K562 (cell line): ENCODE data around the gene GZMA. TPM values are rescaled to one million over a fixed set of nuclear protein-coding genes. Genes with fewer than 3 reads are reported as not detected.

Source experiments
- ATAC-seq: fragments of 200-7000 bp; cut with Tn5 transposase; 3 replicates; pipeline ENCODE4 v1.9.1; 2020; ENCODE audit warnings: moderate library complexity
- BruUV-seq: library from RNA; stranded (reverse); fragments of 400-500 nt; replicated peaks from 2 replicates; lab custom pipeline; 2021; lab: Mats Ljungman, UMichigan
- CTCF ChIA-PET: fragments of 300-600 bp; formaldehyde crosslinking; extraction: SDS; loops from one replicate; lab custom pipeline; 2021; ENCODE audit warnings: low intra/inter-chr PET ratio; lab: Yijun Ruan, JAX
- POLR2A ChIA-PET: fragments of 300-600, 350-650 bp; sonication (Branson Sonifier 250); formaldehyde crosslinking; extraction: SDS; loops from one replicate; lab custom pipeline; 2021; ENCODE audit warnings: antibody characterized with exemption, inconsistent platforms; lab: Yijun Ruan, JAX
- DNase-seq, 4 experiments: peaks; one replicate each; pipeline versions ENCODE4 v3.0.0 to v3.0.0-alpha.2; 2011 to 2018; ENCODE audit warnings: low spot score in 3 of 4, mixed read lengths in 3 of 4; ENCODE audit errors: extremely low read depth in 1 of 4
- FAIRE-seq: peaks from 2 replicates; lab custom pipeline; 2011; peaks lifted over from hg19 to GRCh38; lab: Jason Lieb, UNC
- H2AFZ ChIP-seq: 2 replicates; pipeline ENCODE4 v1.6.0; 2011; ENCODE audit warnings: low read depth, low read length, control low read depth, inconsistent platforms
- H3K27ac ChIP-seq: fragments of 200-600 bp; 3 replicates; pipeline ENCODE4 v1.8.0; 2011; ENCODE audit warnings: low read depth, mild to moderate bottlenecking, control low read depth, inconsistent platforms, low read length, moderate library complexity, mixed read lengths; ENCODE audit errors: extremely low read depth
- H3K27me3 ChIP-seq, 2 experiments: fragments of 300-600 bp in 1 of 2; 2 replicates in 1 of 2; 3 replicates in 1 of 2; pipeline versions ENCODE4 v1.6.0 to v1.8.0; 2011; ENCODE audit warnings: inconsistent platforms in 2 of 2, low read length in 2 of 2, mild to moderate bottlenecking in 1 of 2, mixed read lengths in 1 of 2, moderate library complexity in 1 of 2; ENCODE audit not compliant: control insufficient read depth in 2 of 2, insufficient read depth in 2 of 2
- H3K36me3 ChIP-seq: fragments of 300-600 bp; 3 replicates; pipeline ENCODE4 v1.8.0; 2011; ENCODE audit warnings: mild to moderate bottlenecking, low read length, inconsistent platforms; ENCODE audit not compliant: control insufficient read depth, insufficient read depth
- H3K4me1 ChIP-seq, 2 experiments: fragments of 200-600 bp in 1 of 2; replicated peaks in 1 of 2; 2 replicates in 1 of 2; 3 replicates in 1 of 2; pipeline versions ENCODE4 v1.5.1 to v1.8.0; 2011; ENCODE audit warnings: inconsistent platforms in 2 of 2, low read length in 2 of 2, mild to moderate bottlenecking in 1 of 2, mixed read lengths in 1 of 2, moderate library complexity in 1 of 2; ENCODE audit not compliant: control insufficient read depth in 2 of 2, insufficient read depth in 2 of 2
- H3K4me2 ChIP-seq: 2 replicates; pipeline ENCODE4 v1.6.1; 2011; ENCODE audit warnings: low read length, control low read depth, inconsistent platforms, mixed read lengths; ENCODE audit not compliant: insufficient read depth
- H3K4me3 ChIP-seq: fragments of 200-600 bp; sonication (generic), shearing (Covaris generic); 2 replicates; pipeline ENCODE4 v1.5.1; 2016; ENCODE audit warnings: control low read depth, inconsistent platforms
- H3K79me2 ChIP-seq: fragments of 200-600 bp; 3 replicates; pipeline ENCODE4 v1.8.0; 2011; ENCODE audit warnings: low read length, inconsistent platforms; ENCODE audit not compliant: control insufficient read depth, insufficient read depth
- H3K9ac ChIP-seq, 2 experiments: 2 replicates each; pipeline versions ENCODE4 v1.6.0 to v1.6.1; 2011; ENCODE audit warnings: low read depth in 2 of 2, low read length in 2 of 2, control low read depth in 1 of 2, inconsistent platforms in 1 of 2, mild to moderate bottlenecking in 1 of 2, mixed read lengths in 1 of 2; ENCODE audit not compliant: insufficient read depth in 1 of 2
- H3K9me1 ChIP-seq: one replicate; pipeline ENCODE4 v1.6.0; 2011; ENCODE audit warnings: inconsistent platforms, mild to moderate bottlenecking, low read length, moderate library complexity; ENCODE audit not compliant: control insufficient read depth, insufficient read depth
- H3K9me3 ChIP-seq: replicated peaks from 2 replicates; pipeline ENCODE4 v1.5.1; 2011; ENCODE audit warnings: low read depth, low read length, inconsistent platforms; ENCODE audit not compliant: control insufficient read depth, insufficient read depth
- H4K20me1 ChIP-seq: replicated peaks from 2 replicates; pipeline ENCODE4 v1.6.1; 2011; ENCODE audit warnings: low read length, inconsistent platforms, mixed read lengths; ENCODE audit not compliant: control insufficient read depth, insufficient read depth
- ERF ChIP-seq: fragments of 450-650 bp; formaldehyde crosslinking; IDR thresholded peaks from 2 replicates; pipeline ENCODE4 v1.4.0; 2020; ENCODE audit warnings: mild to moderate bottlenecking, mixed read lengths
- FOXK2 ChIP-seq, 2 experiments: fragments of 450-650 bp; IDR thresholded peaks in 1 of 2; conservative IDR thresholded peaks in 1 of 2; 2 replicates each; pipeline ENCODE4 v1.6.1; 2016; ENCODE audit warnings: low read depth in 2 of 2, mild to moderate bottlenecking in 1 of 2
- HDAC8 ChIP-seq: fragments of 450-650 bp; IDR thresholded peaks from 2 replicates; pipeline ENCODE4 v1.6.1; 2016; ENCODE audit warnings: mild to moderate bottlenecking, missing genetic modification characterization, moderate library complexity, missing compliant biosample characterization
- KAT7 ChIP-seq: sonication (generic); formaldehyde crosslinking; IDR thresholded peaks from 2 replicates; pipeline ENCODE4 v1.8.0; 2022; ENCODE audit warnings: missing genetic modification reagents, mild to moderate bottlenecking, borderline replicate concordance
- SMARCA4 ChIP-seq: fragments of 450-650 bp; IDR thresholded peaks from 2 replicates; pipeline ENCODE4 v1.6.1; 2016
- SRSF1 ChIP-seq: fragments of 200-400 bp; formaldehyde crosslinking; IDR thresholded peaks from 2 replicates; pipeline ENCODE4 v1.6.1; 2017; ENCODE audit warnings: mild to moderate bottlenecking, low read depth, low read length, moderate library complexity
- TEAD1 ChIP-seq, 2 experiments: fragments of 450-650 bp in 1 of 2; sonication (generic) in 1 of 2; formaldehyde crosslinking; IDR thresholded peaks; 2 replicates each; pipeline versions ENCODE4 v1.4.0 to v1.8.0; 2020 to 2022; ENCODE audit warnings: mild to moderate bottlenecking in 2 of 2, missing genetic modification reagents in 1 of 2
- ZNF444 ChIP-seq: fragments of 250-450 bp; sonication (Bioruptor Pico); IDR thresholded peaks from 2 replicates; pipeline ENCODE4 v1.4.0; 2020; ENCODE audit warnings: mild to moderate bottlenecking, moderate library complexity
- ZNF785 ChIP-seq: fragments of 250-450 bp; sonication (Bioruptor Pico); IDR thresholded peaks from 2 replicates; pipeline ENCODE4 v1.4.0; 2020; ENCODE audit warnings: mild to moderate bottlenecking
- WGBS: fragments of 100-300 bp; shearing (Covaris generic); methylation state at CpG from one replicate; pipeline ENCODE4 v1.1.6; 2016; ENCODE audit warnings: low coverage, mixed read lengths; ENCODE audit not compliant: insufficient coverage; ENCODE audit errors: missing lambda C conversion rate; 5-methylcytosine and 5-hydroxymethylcytosine counted together
- in situ Hi-C: fragments of 300-500 bp; cut with MboI; formaldehyde crosslinking; loops from 4 replicates; pipeline ENCODE4 v1.15.0; 2018; ENCODE audit warnings: inconsistent platforms, mixed read lengths
- intact Hi-C: fragments of 100-400 bp; cut with micrococcal nuclease; formaldehyde crosslinking; loops from 2 replicates; pipeline ENCODE4 v1.14.2; 2022
- polyA plus RNA-seq, 8 experiments: library from polyadenylated mRNA; depleted of rRNA in 4 of 8; stranded (reverse) in 5 of 8; unstranded in 3 of 8; fragments of >200 nt; fragmentation: Nextera tagmentation in 2 of 8; fragmentation: Illumina TruSeq in 1 of 8; extraction: Ambion mirVana in 2 of 8; extraction: Trizol in 1 of 8; gene quantifications; 2 replicates each; pipeline versions ENCODE4 v1.2.1 to v1.2.3, GENCODE V29; 2011 to 2014; ENCODE audit warnings: inconsistent platforms in 1 of 8, missing spikeins in 1 of 8
- total RNA-seq, 7 experiments: library from RNA; depleted of rRNA in 6 of 7; stranded (reverse); fragments of >200 nt in 6 of 7; fragmentation: Illumina TruSeq in 2 of 7; extraction: Trizol in 2 of 7; gene quantifications; 2 replicates each; pipeline versions ENCODE4 v1.2.1 to v1.2.3, GENCODE V29; 2011 to 2021; ENCODE audit warnings: low replicate concordance in 1 of 7
- TF ChIP-seq, protein P1 (sequence below): fragments of 450-650 bp; IDR thresholded peaks from 2 replicates; pipeline ENCODE4 v1.6.1; 2016; ENCODE audit warnings: mild to moderate bottlenecking
- TF ChIP-seq, protein P2 (sequence below): fragments of 450-650 bp; IDR thresholded peaks from 2 replicates; pipeline ENCODE4 v1.6.1; 2016

Gene GZMA
- total and polyA plus RNA-seq, 9 of the 15 experiments (the other 6 are each of a cell fraction or from before 2014, with no cell fraction given), result not detected

DNA sequence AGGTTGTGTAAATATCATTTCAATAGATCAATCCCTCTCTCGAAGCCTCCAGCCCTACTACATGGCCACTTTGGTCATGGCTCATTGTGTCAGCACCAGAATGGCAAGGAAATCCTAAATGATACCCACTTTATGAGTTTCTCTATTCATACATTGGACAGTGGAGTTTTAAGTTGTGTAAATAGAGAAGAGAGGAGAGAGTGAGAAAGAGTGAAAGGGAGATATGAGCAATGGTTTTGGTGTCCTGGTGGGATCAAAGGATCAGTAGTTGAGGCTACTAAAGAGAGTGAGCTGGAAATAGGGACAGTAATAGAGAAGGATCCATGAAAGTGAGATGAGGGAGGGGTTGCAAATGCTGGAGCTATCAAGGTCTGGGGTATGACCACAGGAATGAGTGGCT, 31.5 kb upstream of the GZMA start (continued):
- no peak for TF ChIP-seq TEAD1 (CRISPR knock-in tag; IDR thresholded peaks at IDR 0.05)

DNA sequence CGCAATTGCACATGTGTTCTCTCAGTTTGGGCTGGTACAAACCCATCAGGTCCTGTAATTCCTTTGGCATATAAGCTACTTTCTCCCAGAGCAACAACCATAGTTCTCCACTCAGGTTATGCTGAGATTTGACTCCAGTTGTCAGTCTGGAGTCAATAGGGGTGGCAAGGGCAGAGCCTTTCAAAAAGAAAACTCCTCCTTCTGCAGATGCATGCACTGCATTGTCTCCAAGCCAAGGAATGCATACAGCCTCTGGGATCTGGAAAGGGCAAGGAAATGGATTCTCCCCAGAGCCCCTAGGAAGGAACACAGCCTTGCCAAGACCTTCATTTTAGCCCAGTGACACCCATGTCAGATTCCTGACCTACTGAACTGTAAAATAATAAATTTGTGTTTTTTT, 31.0 kb upstream of the GZMA start:
- H2AFZ ChIP-seq, result no peak overlapping the region
- H3K36me3 ChIP-seq, result no peaks in the 10 kb centered on the region
- H3K79me2 ChIP-seq, result no peaks in the 10 kb centered on the region
- H3K9me1 ChIP-seq, result no peaks in the 10 kb centered on the region
- no peak overlapping the region for H3K4me3 ChIP-seq
- intact Hi-C loops (no loop called here), in situ Hi-C loops (no loop called here)
- H3K9me3 ChIP-seq, result no peaks in the 10 kb centered on the region
- FAIRE-seq, result no peak
- no peaks in the 10 kb centered on the region for H3K4me1 ChIP-seq
- CTCF ChIA-PET, result no interaction called here
- no TSS peak for BruUV-seq
- ATAC-seq, result no peak
- H3K27me3 ChIP-seq, result 0 out of 5 replicates have a peak, but pooled peaks cover 0 to 5% of the 10 kb centered on the region in 2 experiments
- POLR2A ChIA-PET, result no interaction called here
- WGBS, result 0% methylated on average over 1 of the region's 1 CpG
- no peak overlapping the region for H3K9ac ChIP-seq
- H4K20me1 ChIP-seq, result 0 out of 2 replicates have a peak, but pooled peaks cover 5% of the 10 kb centered on the region
- TF ChIP-seq, protein P1, sequence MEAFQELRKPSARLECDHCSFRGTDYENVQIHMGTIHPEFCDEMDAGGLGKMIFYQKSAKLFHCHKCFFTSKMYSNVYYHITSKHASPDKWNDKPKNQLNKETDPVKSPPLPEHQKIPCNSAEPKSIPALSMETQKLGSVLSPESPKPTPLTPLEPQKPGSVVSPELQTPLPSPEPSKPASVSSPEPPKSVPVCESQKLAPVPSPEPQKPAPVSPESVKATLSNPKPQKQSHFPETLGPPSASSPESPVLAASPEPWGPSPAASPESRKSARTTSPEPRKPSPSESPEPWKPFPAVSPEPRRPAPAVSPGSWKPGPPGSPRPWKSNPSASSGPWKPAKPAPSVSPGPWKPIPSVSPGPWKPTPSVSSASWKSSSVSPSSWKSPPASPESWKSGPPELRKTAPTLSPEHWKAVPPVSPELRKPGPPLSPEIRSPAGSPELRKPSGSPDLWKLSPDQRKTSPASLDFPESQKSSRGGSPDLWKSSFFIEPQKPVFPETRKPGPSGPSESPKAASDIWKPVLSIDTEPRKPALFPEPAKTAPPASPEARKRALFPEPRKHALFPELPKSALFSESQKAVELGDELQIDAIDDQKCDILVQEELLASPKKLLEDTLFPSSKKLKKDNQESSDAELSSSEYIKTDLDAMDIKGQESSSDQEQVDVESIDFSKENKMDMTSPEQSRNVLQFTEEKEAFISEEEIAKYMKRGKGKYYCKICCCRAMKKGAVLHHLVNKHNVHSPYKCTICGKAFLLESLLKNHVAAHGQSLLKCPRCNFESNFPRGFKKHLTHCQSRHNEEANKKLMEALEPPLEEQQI, result no peak
- TF ChIP-seq HDAC8 (tag), result no peak
- TF ChIP-seq ZNF444 (CRISPR knock-in tag), result no peak
- TF ChIP-seq ZNF785, result no peak
- TF ChIP-seq ERF (CRISPR knock-in tag), result no peak
- TF ChIP-seq FOXK2 (conservative IDR thresholded peaks at IDR 0.05 in 1 of 2, IDR thresholded peaks at IDR 0.05 in 1 of 2; ENCODE audit: low read depth in 2 of 2), result no peak
- no peak for TF ChIP-seq SRSF1
- TF ChIP-seq SMARCA4, result no peak
- TF ChIP-seq, protein P2, sequence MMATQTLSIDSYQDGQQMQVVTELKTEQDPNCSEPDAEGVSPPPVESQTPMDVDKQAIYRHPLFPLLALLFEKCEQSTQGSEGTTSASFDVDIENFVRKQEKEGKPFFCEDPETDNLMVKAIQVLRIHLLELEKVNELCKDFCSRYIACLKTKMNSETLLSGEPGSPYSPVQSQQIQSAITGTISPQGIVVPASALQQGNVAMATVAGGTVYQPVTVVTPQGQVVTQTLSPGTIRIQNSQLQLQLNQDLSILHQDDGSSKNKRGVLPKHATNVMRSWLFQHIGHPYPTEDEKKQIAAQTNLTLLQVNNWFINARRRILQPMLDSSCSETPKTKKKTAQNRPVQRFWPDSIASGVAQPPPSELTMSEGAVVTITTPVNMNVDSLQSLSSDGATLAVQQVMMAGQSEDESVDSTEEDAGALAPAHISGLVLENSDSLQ, result no peak
- TF ChIP-seq KAT7 (CRISPR knock-in tag), result no peak
- DNase-seq, result no peak
- no peak overlapping the region for H3K27ac ChIP-seq
- no peak overlapping the region for H3K4me2 ChIP-seq
